Breast epithelium (tissue), 4 donors: ENCODE measurements around the gene C3orf38. TPM values are rescaled to one million over a fixed set of nuclear protein-coding genes. Genes with fewer than 3 reads are reported as not detected.
A peak's percentile ranks its signal among the peaks of the same experiment; 100 is the strongest.

Experiments
- DNase-seq, 2 donors: peaks; one replicate each; pipeline ENCODE4 v3.0.0-alpha.2; 2019; ENCODE audit warnings: low spot score in 2 of 2
- H3K27ac ChIP-seq, 2 donors: fragments of 200-600 bp; sonication (generic) in 1 of 2; one replicate each; pipeline ENCODE4 v1.5.1; 2016 to 2019; ENCODE audit warnings: mild to moderate bottlenecking in 1 of 2
- H3K27me3 ChIP-seq, 2 donors: fragments of 200-600 bp; sonication (generic) in 1 of 2; one replicate each; pipeline versions ENCODE4 v1.5.1 to v1.6.0; 2017 to 2019; ENCODE audit warnings: control low read depth in 1 of 2, mild to moderate bottlenecking in 1 of 2
- H3K36me3 ChIP-seq: fragments of 200-600 bp; one replicate; pipeline ENCODE4 v1.5.1; 2019
- H3K4me1 ChIP-seq, 2 donors: fragments of 200-600 bp; sonication (generic); one replicate each; pipeline ENCODE4 v1.5.1; 2016 to 2019; ENCODE audit warnings: control low read depth in 1 of 2
- H3K4me3 ChIP-seq, 3 donors: fragments of 200-600 bp; sonication (generic); 1 replicate in 2 of 3; 2 replicates in 1 of 3; pipeline ENCODE4 v1.5.1; 2016 to 2019; ENCODE audit warnings: mild to moderate bottlenecking in 3 of 3, moderate library complexity in 2 of 3
- H3K9me3 ChIP-seq, 2 donors: fragments of 200-600 bp; sonication (generic) in 1 of 2; one replicate each; pipeline ENCODE4 v1.5.1; 2016 to 2019; ENCODE audit warnings: control low read depth in 1 of 2
- POLR2A ChIP-seq: fragments of 450-650 bp; IDR thresholded peaks from one replicate; pipeline ENCODE4 v1.6.1; 2016; ENCODE audit warnings: antibody characterized with exemption, mild to moderate bottlenecking, moderate library complexity
- POLR2AphosphoS5 ChIP-seq, 3 donors: sonication (generic); formaldehyde crosslinking; IDR thresholded peaks; one replicate each; pipeline ENCODE4 v1.6.1; 2017; ENCODE audit warnings: antibody characterized with exemption in 3 of 3
- intact Hi-C: fragments of 100-400 bp; cut with DNase I; formaldehyde crosslinking; loops from one replicate; pipeline ENCODE4 v1.15.1; 2023; ENCODE audit warnings: low total_unique reads
- total RNA-seq, 3 donors: library from RNA; depleted of rRNA; stranded (reverse); fragments of >200 nt; gene quantifications; one replicate each; pipeline ENCODE4 v1.1.0, GENCODE V29; 2016
- TF ChIP-seq, protein P1 (sequence below), 3 donors: fragments of 450-650 bp; IDR thresholded peaks; one replicate each; pipeline ENCODE4 v1.5.1; 2016 to 2017; ENCODE audit warnings: antibody characterized with exemption in 3 of 3, mild to moderate bottlenecking in 3 of 3, moderate library complexity in 3 of 3

C3orf38 gene
- total RNA-seq, 3 donors from 2014 or later: 20.3 to 32.1 (median 23.0) TPM

DNA sequence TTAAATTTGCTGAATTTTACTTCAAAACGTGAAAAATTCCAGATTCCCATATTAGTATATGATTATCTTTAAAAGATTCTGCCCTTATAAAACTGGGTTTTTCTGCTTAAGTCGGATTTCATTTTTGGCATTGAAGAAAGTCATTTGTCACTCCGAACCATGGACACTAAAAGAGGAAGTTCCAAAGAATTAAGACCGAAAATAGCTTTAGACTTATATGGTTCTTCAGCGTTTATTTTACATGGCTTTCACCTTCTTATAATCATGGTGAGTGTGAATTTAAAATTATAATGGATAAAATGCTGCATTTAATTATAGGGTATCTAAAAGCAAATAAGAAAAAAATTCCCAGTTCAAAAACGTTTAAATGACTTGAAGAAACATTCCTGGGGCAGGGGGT is 1.0 kb downstream of the C3orf38 start:
- H3K27ac ChIP-seq: no peak overlapping the region
- peak overlapping the region; percentile 70 to 88 (median 74) for H3K4me3 ChIP-seq
- H3K36me3 ChIP-seq: no peaks in the 10 kb centered on the region
- intact Hi-C loops: no loop called here
- DNase-seq: no peak
- no peaks in the 10 kb centered on the region for H3K9me3 ChIP-seq
- H3K27me3 ChIP-seq: no peaks in the 10 kb centered on the region
- no peak for TF ChIP-seq POLR2AphosphoS5 (IDR thresholded peaks at IDR 0.05)
- no peak for TF ChIP-seq POLR2A
- TF ChIP-seq, protein P1, sequence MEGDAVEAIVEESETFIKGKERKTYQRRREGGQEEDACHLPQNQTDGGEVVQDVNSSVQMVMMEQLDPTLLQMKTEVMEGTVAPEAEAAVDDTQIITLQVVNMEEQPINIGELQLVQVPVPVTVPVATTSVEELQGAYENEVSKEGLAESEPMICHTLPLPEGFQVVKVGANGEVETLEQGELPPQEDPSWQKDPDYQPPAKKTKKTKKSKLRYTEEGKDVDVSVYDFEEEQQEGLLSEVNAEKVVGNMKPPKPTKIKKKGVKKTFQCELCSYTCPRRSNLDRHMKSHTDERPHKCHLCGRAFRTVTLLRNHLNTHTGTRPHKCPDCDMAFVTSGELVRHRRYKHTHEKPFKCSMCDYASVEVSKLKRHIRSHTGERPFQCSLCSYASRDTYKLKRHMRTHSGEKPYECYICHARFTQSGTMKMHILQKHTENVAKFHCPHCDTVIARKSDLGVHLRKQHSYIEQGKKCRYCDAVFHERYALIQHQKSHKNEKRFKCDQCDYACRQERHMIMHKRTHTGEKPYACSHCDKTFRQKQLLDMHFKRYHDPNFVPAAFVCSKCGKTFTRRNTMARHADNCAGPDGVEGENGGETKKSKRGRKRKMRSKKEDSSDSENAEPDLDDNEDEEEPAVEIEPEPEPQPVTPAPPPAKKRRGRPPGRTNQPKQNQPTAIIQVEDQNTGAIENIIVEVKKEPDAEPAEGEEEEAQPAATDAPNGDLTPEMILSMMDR (IDR thresholded peaks at IDR 0.05): no peak
- peaks cover 0 to 5% of the 10 kb centered on the region in 2 donors for H3K4me1 ChIP-seq

DNA sequence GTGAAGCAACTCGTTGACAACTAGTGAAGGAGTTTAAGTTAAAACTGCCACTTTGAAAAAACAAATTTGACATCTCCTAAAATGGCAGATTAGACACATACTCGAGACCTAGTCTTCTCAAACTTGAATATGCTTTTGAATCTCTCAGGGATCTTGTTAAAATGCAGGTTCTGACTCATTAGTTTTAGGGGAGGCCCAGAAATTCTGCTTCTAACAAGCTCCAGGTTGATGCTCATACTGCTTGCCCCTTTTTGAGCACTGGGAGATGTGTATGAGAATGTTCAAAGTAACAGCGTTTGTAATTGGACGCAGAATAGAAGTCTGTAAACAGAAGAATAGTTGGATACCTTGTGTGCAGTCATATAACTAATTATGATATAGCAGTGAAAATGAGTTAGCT is 1.6 kb downstream of the C3orf38 start:
- intact Hi-C loops: no loop called here
- H3K9me3 ChIP-seq: no peaks in the 10 kb centered on the region
- no peak overlapping the region for H3K27ac ChIP-seq
- peaks cover 0 to 5% of the 10 kb centered on the region in 2 donors for H3K4me1 ChIP-seq
- DNase-seq: no peak
- H3K4me3 ChIP-seq: peak overlapping the region in 2 of 3 donors; percentile 70 to 74
- H3K36me3 ChIP-seq: no peaks in the 10 kb centered on the region
- TF ChIP-seq, protein P1 (IDR thresholded peaks at IDR 0.05): no peak
- no peak for TF ChIP-seq POLR2A
- no peaks in the 10 kb centered on the region for H3K27me3 ChIP-seq

DNA sequence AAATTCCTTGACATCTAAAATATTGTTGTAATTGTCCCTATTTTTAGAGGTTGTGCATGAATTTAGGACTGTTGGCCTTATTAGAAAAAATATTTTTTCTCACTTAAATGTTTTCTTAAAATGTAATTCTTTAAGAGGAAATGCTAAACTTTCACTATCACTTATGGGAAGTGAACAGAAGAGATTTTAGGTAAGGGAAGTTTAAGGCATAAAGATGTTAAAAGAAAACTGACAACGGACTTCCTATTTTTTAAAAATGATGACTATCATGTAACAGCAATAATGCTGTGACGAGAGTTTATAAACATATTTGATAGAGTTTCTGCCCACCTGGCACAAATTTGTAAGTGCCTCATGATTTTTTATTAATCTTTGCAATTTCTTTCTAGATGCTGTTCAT is 3.1 kb downstream of the C3orf38 start:
- no peak overlapping the region for H3K27ac ChIP-seq
- H3K4me3 ChIP-seq: no peak overlapping the region
- H3K27me3 ChIP-seq: no peaks in the 10 kb centered on the region
- intact Hi-C loops: no loop called here
- H3K36me3 ChIP-seq: peaks cover 8% of the 10 kb centered on the region
- peaks cover 0 to 11% of the 10 kb centered on the region in 2 donors for H3K4me1 ChIP-seq
- no peaks in the 10 kb centered on the region for H3K9me3 ChIP-seq
- DNase-seq: no peak
- TF ChIP-seq, protein P1 (IDR thresholded peaks at IDR 0.05): no peak
- TF ChIP-seq POLR2A (no peak), POLR2AphosphoS5 (IDR thresholded peaks at IDR 0.05) (no peak)

DNA sequence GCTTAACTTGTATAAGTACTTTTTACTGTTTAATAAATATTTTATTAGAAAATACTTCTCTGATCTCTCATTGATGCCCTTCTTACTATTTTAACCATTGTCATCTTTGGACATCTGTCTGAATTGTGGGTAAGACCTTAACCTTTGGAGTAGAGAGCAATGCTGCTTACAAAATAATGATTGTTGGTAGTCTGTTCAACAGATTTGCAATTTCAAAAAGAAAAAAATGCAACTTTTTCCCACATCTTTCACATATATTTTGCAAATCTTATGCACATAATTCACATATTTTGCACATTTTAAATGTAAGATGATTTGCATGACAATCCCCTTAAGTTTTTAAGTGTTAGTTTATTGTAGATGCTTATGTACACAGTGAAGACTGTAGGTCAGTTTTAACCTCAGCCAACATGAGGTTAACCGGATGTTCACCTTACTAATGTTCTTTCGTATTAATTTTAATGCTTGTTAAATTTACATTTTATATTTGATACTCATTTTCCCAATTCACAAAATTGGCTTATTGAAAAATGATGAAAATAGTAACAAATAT is 16.7 kb downstream of the C3orf38 start:
- Histone ChIP-seq H3K4me1 (no peaks in the 10 kb centered on the region), H3K36me3 (no peaks in the 10 kb centered on the region), H3K4me3 (no peak overlapping the region), H3K27me3 (no peaks in the 10 kb centered on the region), H3K9me3 (no peaks in the 10 kb centered on the region), H3K27ac (no peak overlapping the region)
- no peak for TF ChIP-seq POLR2A
- TF ChIP-seq, protein P1 (IDR thresholded peaks at IDR 0.05): no peak
- TF ChIP-seq POLR2AphosphoS5 (IDR thresholded peaks at IDR 0.05): no peak
- intact Hi-C loops: no loop called here
- DNase-seq: no peak

DNA sequence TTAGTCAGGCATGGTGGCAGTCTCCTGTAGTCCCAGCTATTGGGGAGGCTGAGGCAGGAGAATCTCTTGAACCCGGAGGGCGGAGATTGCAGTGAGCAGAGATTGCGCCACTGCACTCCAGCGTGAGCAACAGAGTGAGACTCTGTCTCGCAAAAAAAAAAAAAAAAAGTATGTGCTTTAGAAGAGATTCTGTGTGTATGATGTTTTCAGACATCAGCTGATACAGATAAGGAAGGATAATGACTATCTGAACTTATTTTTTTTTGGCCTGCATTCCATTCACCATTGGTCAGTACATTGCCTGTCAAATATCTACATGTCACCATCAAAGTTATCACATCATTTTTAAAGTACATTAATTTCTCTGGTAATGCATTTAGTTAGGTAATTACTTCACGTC is 17.4 kb downstream of the C3orf38 start:
- Histone ChIP-seq H3K27ac (no peak overlapping the region), H3K4me3 (no peak overlapping the region), H3K36me3 (no peaks in the 10 kb centered on the region), H3K4me1 (no peaks in the 10 kb centered on the region), H3K9me3 (no peaks in the 10 kb centered on the region), H3K27me3 (no peaks in the 10 kb centered on the region)
- no peak for DNase-seq
- no peak for TF ChIP-seq POLR2AphosphoS5 (IDR thresholded peaks at IDR 0.05)
- no peak for TF ChIP-seq POLR2A
- TF ChIP-seq, protein P1 (IDR thresholded peaks at IDR 0.05): no peak
- intact Hi-C loops: no loop called here
